ENCODE data around the gene GRIK1.
"Not testable (repeated sequence)": the region's sequence is repeated elsewhere in the genome, so short reads cannot be mapped to it uniquely, and the experiment has no call there.

Gene GRIK1

DNA sequence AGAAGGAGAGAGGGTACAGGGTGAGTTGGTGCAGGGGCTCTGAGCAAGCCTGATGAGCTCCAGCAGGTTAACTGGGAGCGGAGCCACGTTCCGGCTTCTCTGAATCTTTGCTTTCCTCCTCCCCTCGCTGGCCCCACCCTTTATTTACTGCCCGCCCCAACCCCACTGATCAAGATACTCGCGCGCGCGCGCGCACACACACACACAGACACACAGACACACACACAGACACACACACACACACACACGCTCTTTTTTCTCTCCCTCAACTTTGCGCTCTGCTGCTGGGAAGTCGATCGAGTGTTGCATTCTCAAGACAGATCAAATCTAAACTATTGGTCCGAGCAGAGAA is at the start of gene GRIK1:
Gene GRIK1 (minus strand): TSS at position 73 of the 352 bp plus-strand sequence.
- DNase-seq = no peak

DNA sequence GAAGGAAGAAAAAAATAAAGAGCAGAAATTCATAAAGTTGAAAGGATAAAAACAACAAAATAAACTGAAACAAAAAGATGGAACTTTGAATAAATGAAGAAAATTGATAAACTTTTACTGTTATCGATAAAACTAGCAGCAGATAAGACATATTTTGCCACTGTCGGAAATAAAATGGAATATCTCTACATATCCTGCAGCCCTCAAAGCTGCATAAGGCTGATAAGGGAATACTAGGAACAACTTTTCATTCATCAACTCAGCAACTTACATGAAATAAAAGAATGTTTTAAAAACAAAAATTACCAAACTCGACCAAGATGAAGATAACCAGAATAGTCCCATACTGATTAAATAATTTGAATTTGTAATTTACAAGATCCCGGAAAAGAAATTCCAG is 48.0 kb upstream of the GRIK1 start:
- DNase-seq = no peak

GRCh38 chr21:29985866-29986265 is 46.1 kb upstream of the GRIK1 start:
- DNase-seq = no peak

DNA sequence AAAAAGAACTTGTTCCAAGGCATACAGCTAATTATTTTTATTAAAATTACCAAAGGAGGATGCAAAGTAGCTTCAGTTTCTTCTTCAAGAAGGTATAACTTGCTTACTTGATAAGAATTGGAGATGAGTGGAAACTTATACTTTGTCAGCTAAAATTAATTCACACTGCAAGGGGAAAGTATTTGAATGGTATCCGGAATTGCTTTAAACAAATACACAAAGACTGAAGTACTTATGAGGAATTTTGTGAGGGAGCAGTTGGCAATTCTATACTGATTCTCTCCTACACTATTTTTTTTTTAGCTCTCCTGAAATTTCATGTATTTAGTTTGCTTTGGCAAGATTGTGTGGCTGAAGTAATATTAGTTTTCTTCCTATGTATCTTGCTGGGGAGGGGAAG is 39.2 kb upstream of the GRIK1 start:
- no peak for DNase-seq

- no peak for DNase-seq
Observed at GRCh38 chr21:29975776-29976175, 36.0 kb upstream of the GRIK1 start.

- DNase-seq = no peak
Observed at GRCh38 chr21:29973258-29973657, 33.5 kb upstream of the GRIK1 start.

DNA sequence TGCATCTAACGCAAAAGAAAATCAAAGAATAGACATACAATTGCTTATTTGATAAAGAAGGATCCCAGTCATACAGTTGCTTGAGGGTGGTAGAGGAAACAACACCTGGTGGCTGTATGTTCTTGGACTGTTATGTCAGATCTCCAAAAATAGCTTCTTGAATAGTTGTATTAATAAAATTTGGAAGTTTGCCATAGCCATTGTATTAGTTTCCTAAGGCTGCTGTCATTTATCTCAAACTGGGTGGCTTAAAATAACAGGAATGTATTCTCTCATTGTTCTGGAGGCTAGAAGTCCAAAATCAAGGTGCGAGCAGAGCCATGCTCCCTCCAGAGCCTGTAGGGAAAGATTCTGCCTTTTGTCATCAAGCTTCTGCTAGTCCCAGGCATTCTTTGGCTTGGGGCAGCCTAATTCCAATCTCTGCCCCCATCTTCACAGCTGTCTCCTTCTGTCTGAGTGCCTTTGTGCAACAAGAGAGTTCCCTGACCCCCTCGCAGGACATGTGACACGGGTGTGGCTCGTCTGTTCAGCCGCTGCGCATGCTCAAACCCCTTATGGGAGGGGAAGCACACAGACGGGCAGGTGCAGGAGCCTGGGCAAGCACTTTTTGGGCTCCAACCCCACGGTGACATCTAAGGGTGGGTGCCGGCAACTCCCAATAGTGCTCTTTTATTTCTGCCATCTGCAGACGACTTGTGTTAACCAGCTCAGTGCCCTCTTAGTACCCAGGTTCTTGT is 21.7 kb upstream of the GRIK1 start:
- no peak for DNase-seq

GRCh38 chr21:29958551-29958950 is 18.8 kb upstream of the GRIK1 start:
- DNase-seq = no peak

DNA sequence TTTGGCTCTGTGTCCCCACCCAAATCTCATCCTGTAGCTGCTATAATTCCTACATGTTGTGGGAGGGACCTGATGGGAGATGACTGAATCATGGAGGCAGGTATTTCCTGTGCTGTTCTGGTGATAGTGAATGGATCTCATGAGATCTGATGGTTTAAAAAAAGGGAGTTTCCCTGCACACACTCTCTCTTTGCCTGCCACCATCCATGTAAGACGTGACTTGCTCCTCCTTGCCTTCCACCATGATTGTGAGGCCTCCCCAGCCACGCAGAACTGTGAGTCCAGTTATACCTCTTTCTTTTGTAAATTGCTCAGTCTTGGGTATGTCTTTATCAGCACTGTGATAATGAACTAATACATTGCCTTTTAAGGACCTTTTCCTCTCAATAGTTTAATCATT is 18.2 kb upstream of the GRIK1 start:
- not testable (repeated sequence) for DNase-seq

DNA sequence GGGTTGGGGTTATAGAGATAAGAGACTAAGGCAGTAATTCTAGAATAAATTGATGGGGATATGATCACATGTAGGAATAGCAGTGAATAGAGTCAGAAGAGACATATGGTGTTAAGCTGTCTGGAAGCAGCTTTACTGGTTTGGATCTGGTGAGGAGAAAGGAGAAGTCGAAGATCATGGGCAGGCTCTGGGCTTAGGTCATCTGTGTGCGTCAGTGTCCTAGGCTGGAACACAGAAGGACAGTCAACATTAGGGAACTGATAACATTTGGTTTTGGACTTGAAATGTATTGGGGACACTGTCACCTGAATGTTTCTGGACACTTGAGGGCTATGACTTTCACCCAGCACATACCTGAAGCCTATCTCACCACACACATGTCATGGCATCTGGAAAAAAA is 13.9 kb upstream of the GRIK1 start:
- no peak for DNase-seq

DNA sequence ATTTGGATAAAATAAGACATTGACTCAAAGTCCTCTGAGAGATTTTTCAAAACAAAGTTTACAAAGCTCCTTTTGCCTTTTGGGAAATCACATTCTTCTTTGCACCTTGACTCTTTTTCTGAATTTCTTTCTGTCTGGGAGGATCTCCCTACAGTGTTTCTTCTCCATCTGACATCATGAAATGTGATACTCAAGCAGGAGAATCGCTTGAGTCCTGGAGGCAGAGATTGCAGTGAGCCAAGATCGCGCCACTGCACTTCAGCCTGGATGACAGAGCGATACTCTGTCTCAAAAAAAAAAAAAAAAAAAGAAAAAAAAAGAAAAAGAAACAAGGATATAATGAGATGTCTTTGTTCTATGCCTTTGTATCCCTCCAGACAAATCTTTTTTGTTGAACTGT is 13.3 kb upstream of the GRIK1 start:
- DNase-seq = no peak

DNA sequence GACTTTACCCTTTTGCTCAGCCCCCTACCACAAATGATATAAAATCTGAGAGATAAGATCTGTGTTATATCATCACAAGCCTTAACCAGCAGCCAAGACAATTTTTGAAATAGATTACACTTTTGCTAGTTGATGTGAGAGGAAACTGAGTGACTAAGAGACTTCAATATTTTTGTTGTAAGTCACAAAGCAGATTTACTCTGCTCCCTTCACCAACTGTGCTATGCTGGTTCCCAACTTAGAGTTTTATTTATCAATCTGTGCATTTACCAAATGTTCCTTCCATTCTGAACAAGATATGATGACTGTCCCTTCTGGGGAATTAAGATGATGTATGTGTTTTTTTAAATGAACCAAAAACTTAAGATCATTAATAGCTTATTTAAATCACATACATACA is 12.1 kb upstream of the GRIK1 start:
- no peak for DNase-seq

DNA sequence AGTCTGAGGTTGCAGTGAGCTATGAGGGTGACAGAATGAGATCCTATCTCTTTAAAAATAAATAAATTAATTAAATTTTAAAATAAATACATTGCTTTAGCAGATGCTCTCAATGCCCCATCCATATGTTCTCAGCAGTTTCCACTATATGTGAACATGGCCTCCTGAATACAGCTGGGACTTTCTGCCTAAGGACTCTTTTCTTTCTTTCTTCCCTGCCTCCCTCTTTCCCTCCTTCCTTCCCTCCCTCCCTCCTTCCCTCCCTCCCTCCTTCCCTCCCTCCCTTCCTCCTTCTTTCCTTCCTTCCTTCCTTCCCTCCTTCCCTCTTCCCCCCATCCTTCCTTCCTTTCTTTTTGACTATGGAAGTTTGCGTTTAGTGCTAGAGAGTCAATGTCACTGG is 10.2 kb upstream of the GRIK1 start:
- no peak for DNase-seq

- no peak for DNase-seq
Observed at GRCh38 chr21:29947119-29947518, 7.3 kb upstream of the GRIK1 start.

DNA sequence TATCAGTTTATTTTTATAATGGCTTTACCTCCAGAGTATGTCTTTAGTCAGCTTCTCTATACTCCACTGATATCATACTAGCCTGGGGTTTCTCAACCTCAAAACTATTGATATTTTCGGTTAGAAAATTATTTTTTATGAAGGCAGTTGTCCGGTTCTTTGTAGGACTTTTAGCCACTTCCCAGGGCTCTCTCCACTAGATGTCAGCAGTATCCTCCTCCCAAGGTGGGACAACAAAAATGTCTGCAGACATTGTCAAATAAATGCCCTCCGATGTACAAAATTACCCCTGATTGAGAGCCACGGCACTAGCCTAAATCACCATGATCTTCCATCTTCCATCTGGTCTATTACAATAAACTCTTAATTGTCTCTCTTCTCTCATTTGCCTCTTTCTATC is 4.1 kb upstream of the GRIK1 start:
- DNase-seq = no peak

DNA sequence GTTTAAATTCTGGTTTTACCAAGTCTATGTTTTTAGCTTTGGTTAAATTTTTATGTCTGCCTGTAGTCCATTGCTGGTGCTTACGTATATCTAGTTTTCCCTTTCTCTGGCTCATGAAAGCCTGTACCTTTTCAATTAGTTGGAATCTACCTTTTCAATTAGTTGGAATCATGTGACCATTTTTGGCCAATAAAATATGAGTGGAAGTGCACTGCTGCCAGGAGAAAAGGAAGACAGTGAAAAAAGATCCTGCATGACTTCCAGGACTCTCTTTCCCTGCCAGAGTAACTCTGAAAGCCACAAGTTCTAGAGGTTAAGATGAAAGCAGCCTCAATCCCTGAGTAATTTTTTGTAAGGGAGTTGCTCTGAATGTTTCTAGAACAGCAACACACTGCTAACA is 2.2 kb upstream of the GRIK1 start:
- DNase-seq = no peak

DNA sequence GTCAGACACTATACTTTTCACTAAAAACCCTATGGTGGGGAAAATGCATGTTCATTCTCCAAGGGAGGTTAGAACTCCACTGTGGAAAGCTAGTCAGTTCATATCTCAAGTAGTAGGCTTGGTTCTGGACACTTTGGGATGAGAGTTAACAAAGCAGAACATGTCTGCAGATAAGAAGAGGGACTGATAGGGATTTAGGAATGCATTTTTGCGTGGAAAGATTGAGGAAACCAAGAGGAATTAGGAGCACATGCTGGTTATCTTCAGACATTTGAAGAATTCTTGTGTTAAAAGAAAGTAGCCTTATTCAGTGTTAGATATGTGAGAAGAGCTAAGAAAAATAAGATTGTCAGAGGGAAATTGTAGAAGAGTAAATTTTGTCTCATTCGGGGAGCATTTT is 1.2 kb upstream of the GRIK1 start:
- DNase-seq = no peak

DNA sequence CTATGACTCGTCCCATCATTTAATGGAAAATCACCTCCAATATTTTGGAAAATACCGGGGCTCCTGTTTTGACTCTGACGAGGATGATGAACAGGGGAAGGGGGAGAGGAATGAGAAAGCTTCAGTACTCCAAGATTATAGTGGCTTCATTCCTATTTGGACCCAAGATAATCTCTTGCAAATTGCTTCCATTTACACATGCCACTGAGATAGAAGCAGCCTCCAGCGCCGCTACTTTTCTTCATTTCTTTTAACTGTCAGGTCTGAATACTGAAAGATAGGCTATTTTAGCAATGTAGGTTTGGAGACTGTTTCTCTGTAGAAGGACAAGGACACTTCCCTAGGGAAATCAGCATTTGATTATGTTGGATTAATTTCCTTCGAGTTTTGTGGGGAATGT is 565 bp upstream of the GRIK1 start:
- DNase-seq = no peak

DNA sequence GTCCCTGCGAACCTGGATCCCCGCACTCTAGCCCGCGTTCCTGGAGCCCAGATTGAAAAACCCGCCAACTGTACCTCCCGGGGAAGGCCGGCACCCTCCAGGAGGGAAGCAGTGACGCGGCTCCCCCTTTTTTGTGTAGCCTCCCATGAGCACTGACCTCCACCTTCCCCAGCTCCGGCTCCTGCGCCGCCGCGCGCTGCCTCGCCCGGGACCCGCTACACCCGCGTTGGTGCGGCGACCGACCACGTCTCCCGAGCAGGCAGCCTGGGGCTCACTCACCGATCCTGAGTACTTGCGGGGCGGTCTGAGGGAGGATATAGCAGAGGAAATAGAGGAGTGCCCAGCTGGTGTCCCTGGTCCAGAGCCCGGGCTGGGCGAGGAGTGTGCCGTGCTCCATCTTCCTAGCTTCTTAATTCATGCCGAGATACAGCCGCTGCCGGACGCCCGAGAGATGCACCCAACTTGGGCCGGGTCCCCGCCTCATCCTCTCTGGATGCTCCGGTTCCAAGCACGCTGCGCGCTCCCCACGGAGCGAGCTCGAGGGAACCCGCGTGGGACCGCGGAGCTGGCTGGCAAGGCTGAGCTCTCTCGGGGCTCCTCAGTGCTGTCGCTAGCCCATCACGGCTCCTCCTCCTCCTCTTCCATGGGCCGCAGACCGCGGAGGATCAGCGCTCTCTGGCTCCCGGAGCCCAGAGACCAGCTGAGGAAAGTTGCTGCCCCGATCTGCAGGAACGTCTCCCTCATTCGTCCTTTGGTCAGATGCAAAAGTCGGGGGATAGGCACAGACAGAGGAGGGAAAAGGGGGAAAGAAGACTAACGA is 482 bp downstream of the GRIK1 start:
- no peak for DNase-seq

DNA sequence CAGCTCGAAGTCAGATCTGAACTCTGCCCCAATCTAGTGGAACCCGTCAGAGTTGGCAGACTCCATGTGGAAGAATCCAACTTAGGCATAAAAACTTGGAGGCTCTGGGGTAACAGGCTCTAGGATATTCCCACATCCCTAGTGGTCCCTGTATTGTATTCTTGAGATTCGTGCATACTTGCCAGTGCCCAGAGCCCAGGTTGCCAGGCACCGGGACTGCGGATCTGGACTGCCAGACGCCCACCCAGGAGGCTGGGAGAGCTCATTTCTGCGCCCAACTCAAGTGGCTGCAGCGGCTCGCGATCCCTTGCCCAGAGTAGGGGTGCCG is 1.1 kb downstream of the GRIK1 start:
- DNase-seq = no peak

DNA sequence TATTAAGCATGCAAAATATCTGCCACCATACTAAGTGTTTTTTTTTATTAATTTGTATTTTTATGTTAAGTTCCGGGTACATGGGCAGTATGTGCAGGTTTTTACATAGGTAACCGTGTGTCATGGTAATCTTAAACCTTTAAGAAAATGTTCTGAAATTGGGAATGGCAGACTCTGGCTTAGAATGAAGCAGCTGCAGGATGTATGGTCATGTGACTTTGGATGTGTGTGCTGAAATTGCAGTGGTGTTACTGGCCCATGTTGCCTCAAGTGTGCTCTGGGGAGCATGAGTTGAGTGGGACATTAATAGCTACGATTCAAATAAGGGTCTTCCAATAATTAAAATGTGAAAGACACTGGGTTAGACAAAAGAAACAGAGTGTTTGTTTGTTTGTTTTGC is 6.7 kb downstream of the GRIK1 start:
- no peak for DNase-seq

DNA sequence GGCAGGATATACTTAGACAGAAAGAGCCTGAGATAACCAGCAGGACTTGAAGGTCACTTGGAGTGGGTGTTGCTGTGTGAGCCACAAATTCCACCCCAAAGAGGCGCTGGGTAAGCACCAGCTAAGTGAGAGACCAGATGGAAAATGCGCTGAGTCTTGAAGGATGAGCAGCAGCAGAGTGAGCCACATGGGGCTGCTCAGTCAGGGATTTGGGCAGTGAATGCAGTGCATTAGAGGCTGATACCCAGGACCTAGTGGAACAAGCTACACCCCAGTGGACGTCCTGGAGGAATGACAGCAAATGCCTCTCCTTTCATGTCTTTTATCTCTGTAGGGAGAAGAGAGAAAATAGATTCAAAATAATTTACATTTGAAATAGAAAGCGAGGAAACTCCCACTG is 11.3 kb downstream of the GRIK1 start:
- no peak for DNase-seq

- DNase-seq = no peak
Observed at GRCh38 chr21:29920938-29921337, 18.9 kb downstream of the GRIK1 start.

GRCh38 chr21:29914326-29914725 is 25.5 kb downstream of the GRIK1 start:
- no peak for DNase-seq

DNA sequence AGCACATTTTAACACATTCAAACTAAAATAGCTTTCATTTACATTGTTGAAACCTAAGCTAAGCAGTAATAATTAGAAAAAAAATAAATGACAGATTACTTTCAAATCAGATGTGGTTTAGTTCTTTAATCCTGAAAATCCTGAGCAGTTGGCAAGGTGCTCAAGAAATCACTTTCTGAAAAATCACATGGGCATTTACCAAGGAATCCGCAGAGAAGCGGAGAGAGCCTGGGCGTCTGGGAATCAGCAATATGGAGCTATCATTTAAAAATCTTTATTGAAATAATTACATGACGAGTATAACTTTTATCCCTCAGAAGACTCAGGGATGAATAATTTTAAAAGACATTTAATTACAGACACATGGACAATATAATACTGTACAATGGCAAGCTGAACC is 30.2 kb downstream of the GRIK1 start:
- no peak for DNase-seq
